Ishikawa (cell line): ENCODE data around the gene ABCC11.

ENCODE experiments used
- CEBPB ChIP-seq: IDR thresholded peaks from 2 replicates; pipeline ENCODE4 v1.6.1; 2012
- EGR1 ChIP-seq: IDR thresholded peaks from 2 replicates; pipeline ENCODE4 v1.6.1; 2012
- EP300 ChIP-seq: IDR thresholded peaks from 2 replicates; pipeline ENCODE4 v1.6.1; 2012; ENCODE audit warnings: borderline replicate concordance
- FOXM1 ChIP-seq: IDR thresholded peaks from 2 replicates; pipeline ENCODE4 v1.6.1; 2012; ENCODE audit warnings: low read depth, borderline replicate concordance
- MAX ChIP-seq: IDR thresholded peaks from 2 replicates; pipeline ENCODE4 v1.6.1; 2012
- NFIC ChIP-seq: IDR thresholded peaks from 2 replicates; pipeline ENCODE4 v1.6.1; 2012
- RAD21 ChIP-seq: IDR thresholded peaks from 2 replicates; pipeline ENCODE4 v1.6.1; 2012; ENCODE audit warnings: low read depth
- REST ChIP-seq: IDR thresholded peaks from 2 replicates; pipeline ENCODE4 v1.6.1; 2012; ENCODE audit warnings: low read depth, mild to moderate bottlenecking
- TCF12 ChIP-seq: IDR thresholded peaks from 2 replicates; pipeline ENCODE4 v1.6.1; 2012; ENCODE audit warnings: low read depth
- TEAD4 ChIP-seq: IDR thresholded peaks from 2 replicates; pipeline ENCODE4 v1.6.1; 2012
- ZBTB7A ChIP-seq: IDR thresholded peaks from 2 replicates; pipeline ENCODE4 v1.6.1; 2012; ENCODE audit warnings: low read depth

- no peak for TF ChIP-seq EP300
- no peak for TF ChIP-seq FOXM1
- no peak for TF ChIP-seq EGR1
- no peak for TF ChIP-seq MAX
- TF ChIP-seq RAD21: no peak
- no peak for TF ChIP-seq TCF12
- TF ChIP-seq TEAD4: no peak
- TF ChIP-seq CEBPB: no peak
- TF ChIP-seq REST: no peak
- no peak for TF ChIP-seq ZBTB7A
- no peak for TF ChIP-seq NFIC
Measured at GRCh38 chr16:48223490-48223889, 23.8 kb downstream of the ABCC11 start.
